H9 (cell line): ENCODE measurements around the gene MID1. TPM values are rescaled to one million over a fixed set of nuclear protein-coding genes. Genes with fewer than 3 reads are reported as not detected.
A peak's percentile ranks its signal among the peaks of the same experiment; 100 is the strongest.

Experiments
- DNase-seq: peaks from one replicate; pipeline ENCODE4 v3.0.0-alpha.2; 2017
- H2AFZ ChIP-seq: one replicate; pipeline ENCODE4 v1.6.1; 2013; ENCODE audit warnings: mild to moderate bottlenecking, low read length, control low read depth, moderate library complexity
- H2AK5ac ChIP-seq: 2 replicates; pipeline ENCODE4 v1.6.1; 2013; ENCODE audit warnings: low read length, control low read depth, mixed read lengths; ENCODE audit not compliant: insufficient read length
- H2BK120ac ChIP-seq: one replicate; pipeline ENCODE4 v1.6.1; 2013; ENCODE audit warnings: low read depth, mild to moderate bottlenecking, low read length, control low read depth, inconsistent platforms; ENCODE audit not compliant: poor library complexity, severe bottlenecking
- H2BK12ac ChIP-seq: 2 replicates; pipeline ENCODE4 v1.6.1; 2013; ENCODE audit warnings: low read length, control low read depth, mixed read lengths, low read depth; ENCODE audit not compliant: insufficient read length
- H2BK15ac ChIP-seq: 2 replicates; pipeline ENCODE4 v1.6.1; 2013; ENCODE audit warnings: low read depth, low read length, control low read depth
- H2BK20ac ChIP-seq: one replicate; pipeline ENCODE4 v1.6.1; 2013; ENCODE audit warnings: low read depth, mild to moderate bottlenecking, low read length, control low read depth, inconsistent platforms; ENCODE audit not compliant: poor library complexity, severe bottlenecking
- H2BK5ac ChIP-seq: 2 replicates; pipeline ENCODE4 v1.6.1; 2013; ENCODE audit warnings: low read length, control low read depth, mixed read lengths; ENCODE audit not compliant: insufficient read length
- H3K14ac ChIP-seq: 2 replicates; pipeline ENCODE4 v1.6.1; 2013; ENCODE audit warnings: low read length, control low read depth; ENCODE audit not compliant: insufficient read depth
- H3K18ac ChIP-seq: 2 replicates; pipeline ENCODE4 v1.6.1; 2013; ENCODE audit warnings: low read depth, mild to moderate bottlenecking, mixed read lengths, low read length, control low read depth; ENCODE audit not compliant: insufficient read length
- H3K23ac ChIP-seq: 2 replicates; pipeline ENCODE4 v1.6.1; 2013; ENCODE audit warnings: low read length, control low read depth, mixed read lengths, low read depth; ENCODE audit not compliant: insufficient read length
- H3K23me2 ChIP-seq: 2 replicates; pipeline ENCODE4 v1.6.1; 2013; ENCODE audit warnings: low read depth, mild to moderate bottlenecking, mixed read lengths, low read length, control low read depth; ENCODE audit not compliant: insufficient read length, poor library complexity, severe bottlenecking
- H3K27ac ChIP-seq: 2 replicates; pipeline ENCODE4 v1.5.1; 2013; ENCODE audit warnings: low read length, control low read depth, mixed read lengths, low read depth; ENCODE audit not compliant: insufficient read length
- H3K27me3 ChIP-seq: 2 replicates; pipeline ENCODE4 v1.6.1; 2013; ENCODE audit warnings: low read length, control low read depth, inconsistent platforms; ENCODE audit not compliant: insufficient read depth
- H3K4ac ChIP-seq: 2 replicates; pipeline ENCODE4 v1.6.1; 2013; ENCODE audit warnings: low read depth, mild to moderate bottlenecking, control low read depth, inconsistent platforms, low read length, moderate library complexity
- H3K4me1 ChIP-seq: 2 replicates; pipeline ENCODE4 v1.6.1; 2013; ENCODE audit warnings: low read length, control low read depth, inconsistent platforms; ENCODE audit not compliant: insufficient read depth
- H3K4me2 ChIP-seq: 2 replicates; pipeline ENCODE4 v1.6.1; 2013; ENCODE audit warnings: low read length, control low read depth, mixed read lengths; ENCODE audit not compliant: insufficient read length, insufficient read depth
- H3K56ac ChIP-seq: 2 replicates; pipeline ENCODE4 v1.6.1; 2013; ENCODE audit warnings: low read depth, mild to moderate bottlenecking, mixed read lengths, low read length, control low read depth; ENCODE audit not compliant: insufficient read length
- H3K79me1 ChIP-seq: 2 replicates; pipeline ENCODE4 v1.6.1; 2013; ENCODE audit warnings: low read depth, mild to moderate bottlenecking, moderate library complexity, low read length, control low read depth, inconsistent platforms; ENCODE audit not compliant: insufficient read depth, poor library complexity, severe bottlenecking
- H3K79me2 ChIP-seq: 2 replicates; pipeline ENCODE4 v1.6.1; 2013; ENCODE audit warnings: low read length, control low read depth, inconsistent platforms; ENCODE audit not compliant: insufficient read depth
- H3K9ac ChIP-seq: 2 replicates; pipeline ENCODE4 v1.6.1; 2013; ENCODE audit warnings: low read length, control low read depth, mixed read lengths; ENCODE audit not compliant: insufficient read length; ENCODE audit errors: extremely low read depth
- H3K9me3 ChIP-seq: one replicate; pipeline ENCODE4 v1.6.1; 2013; ENCODE audit warnings: low read depth, low read length, inconsistent platforms; ENCODE audit not compliant: control insufficient read depth
- H3T11ph ChIP-seq: one replicate; pipeline ENCODE4 v1.6.1; 2013; ENCODE audit warnings: mild to moderate bottlenecking, low read length, control low read depth, inconsistent platforms
- H4K20me1 ChIP-seq: one replicate; pipeline ENCODE4 v1.6.1; 2013; ENCODE audit not compliant: control insufficient read depth, insufficient read length, insufficient read depth
- H4K5ac ChIP-seq: 2 replicates; pipeline ENCODE4 v1.6.1; 2013; ENCODE audit warnings: low read depth, mild to moderate bottlenecking, mixed read lengths, low read length, control low read depth; ENCODE audit not compliant: insufficient read length
- H4K8ac ChIP-seq: replicated peaks from 2 replicates; pipeline ENCODE4 v1.6.1; 2013; ENCODE audit warnings: low read length, control low read depth, mixed read lengths, low read depth; ENCODE audit not compliant: insufficient read length
- H4K91ac ChIP-seq: 2 replicates; pipeline ENCODE4 v1.6.1; 2013; ENCODE audit warnings: low read depth, mild to moderate bottlenecking, moderate library complexity, mixed read lengths, low read length, control low read depth; ENCODE audit not compliant: insufficient read length
- H3K27ac Mint-ChIP-seq, 3 experiments: 2 replicates in 2 of 3; 3 replicates in 1 of 3; pipeline ENCODE4 v1.8.0; 2020 to 2021; ENCODE audit warnings: mixed read lengths in 3 of 3, mild to moderate bottlenecking in 1 of 3, moderate library complexity in 1 of 3
- H3K27me3 Mint-ChIP-seq: 2 replicates; pipeline ENCODE4 v1.8.0; 2021; ENCODE audit warnings: low read depth, mild to moderate bottlenecking, moderate library complexity, mixed read lengths
- H3K36me3 Mint-ChIP-seq, 3 experiments: 2 replicates in 2 of 3; 3 replicates in 1 of 3; pipeline ENCODE4 v1.8.0; 2020 to 2021; ENCODE audit warnings: low read depth in 3 of 3, mixed read lengths in 3 of 3; ENCODE audit not compliant: insufficient read depth in 1 of 3
- H3K4me1 Mint-ChIP-seq, 2 experiments: 2 replicates each; pipeline ENCODE4 v1.8.0; 2020; ENCODE audit warnings: mixed read lengths in 2 of 2
- H3K4me3 Mint-ChIP-seq, 2 experiments: 2 replicates in 1 of 2; 3 replicates in 1 of 2; pipeline ENCODE4 v1.8.0; 2020 to 2021; ENCODE audit warnings: mild to moderate bottlenecking in 2 of 2, mixed read lengths in 2 of 2, moderate library complexity in 1 of 2
- H3K9me3 Mint-ChIP-seq, 2 experiments: 2 replicates in 1 of 2; 3 replicates in 1 of 2; pipeline ENCODE4 v1.8.0; 2020; ENCODE audit warnings: mild to moderate bottlenecking in 2 of 2, mixed read lengths in 2 of 2, moderate library complexity in 1 of 2
- WGBS: extraction: QIAGEN DNeasy Blood & Tissue Kit; methylation state at CpG from one replicate; pipeline ENCODE4 v1.1.7; 2013; ENCODE audit warnings: missing lambda C conversion rate, low lambda C conversion rate, mixed read lengths; ENCODE audit not compliant: insufficient read length; ENCODE audit errors: extremely low coverage; 5-methylcytosine and 5-hydroxymethylcytosine counted together
- total RNA-seq: library from RNA; stranded (reverse); gene quantifications from 2 replicates; pipeline ENCODE4 v1.2.1, GENCODE V29; 2021
- TF ChIP-seq, protein P1 (sequence below): fragments of 200-600 bp; sonication (generic); conservative IDR thresholded peaks from 3 replicates; pipeline ENCODE4 v1.8.0; 2021; ENCODE audit warnings: antibody characterized with exemption, mild to moderate bottlenecking

The MID1 gene
- total RNA-seq, 1 experiment from 2014 or later: 32.9 TPM

GRCh38 chrX:10636337-10636736, 16.0 kb upstream of the MID1 start:
- Histone ChIP-seq H3K4ac (no peak overlapping the region), H3T11ph (no peak overlapping the region), H3K18ac (no peak overlapping the region), H4K8ac (no peak overlapping the region), H3K27ac (no peak overlapping the region), H2BK15ac (no peak overlapping the region), H2BK20ac (no peak overlapping the region), H3K56ac (no peak overlapping the region), H3K79me1 (no peaks in the 10 kb centered on the region), H3K27me3 (no peaks in the 10 kb centered on the region), H3K79me2 (no peaks in the 10 kb centered on the region), H2AFZ (no peak overlapping the region), H4K20me1 (no peaks in the 10 kb centered on the region), H2AK5ac (no peak overlapping the region), H2BK12ac (no peak overlapping the region), H3K23me2 (no peaks in the 10 kb centered on the region), H4K5ac (no peak overlapping the region), H3K14ac (no peak overlapping the region), H3K23ac (no peak overlapping the region), H2BK5ac (no peak overlapping the region), H3K4me2 (no peak overlapping the region), H3K4me1 (peaks cover 5% of the 10 kb centered on the region; the same call in 1 of the 2 replicates), H3K9ac (no peak overlapping the region), H2BK120ac (no peak overlapping the region), H4K91ac (no peak overlapping the region), H3K9me3 (peaks cover 5% of the 10 kb centered on the region)
- H3K27ac Mint-ChIP-seq: no peak overlapping the region
- H3K36me3 Mint-ChIP-seq: peaks cover 7 to 23% (median 16%) of the 10 kb centered on the region in 3 experiments; a peak in 6 of 7 replicates
- H3K4me1 Mint-ChIP-seq: peaks cover 15 to 18% of the 10 kb centered on the region in 2 experiments
- no peak overlapping the region for H3K4me3 Mint-ChIP-seq
- TF ChIP-seq, protein P1, sequence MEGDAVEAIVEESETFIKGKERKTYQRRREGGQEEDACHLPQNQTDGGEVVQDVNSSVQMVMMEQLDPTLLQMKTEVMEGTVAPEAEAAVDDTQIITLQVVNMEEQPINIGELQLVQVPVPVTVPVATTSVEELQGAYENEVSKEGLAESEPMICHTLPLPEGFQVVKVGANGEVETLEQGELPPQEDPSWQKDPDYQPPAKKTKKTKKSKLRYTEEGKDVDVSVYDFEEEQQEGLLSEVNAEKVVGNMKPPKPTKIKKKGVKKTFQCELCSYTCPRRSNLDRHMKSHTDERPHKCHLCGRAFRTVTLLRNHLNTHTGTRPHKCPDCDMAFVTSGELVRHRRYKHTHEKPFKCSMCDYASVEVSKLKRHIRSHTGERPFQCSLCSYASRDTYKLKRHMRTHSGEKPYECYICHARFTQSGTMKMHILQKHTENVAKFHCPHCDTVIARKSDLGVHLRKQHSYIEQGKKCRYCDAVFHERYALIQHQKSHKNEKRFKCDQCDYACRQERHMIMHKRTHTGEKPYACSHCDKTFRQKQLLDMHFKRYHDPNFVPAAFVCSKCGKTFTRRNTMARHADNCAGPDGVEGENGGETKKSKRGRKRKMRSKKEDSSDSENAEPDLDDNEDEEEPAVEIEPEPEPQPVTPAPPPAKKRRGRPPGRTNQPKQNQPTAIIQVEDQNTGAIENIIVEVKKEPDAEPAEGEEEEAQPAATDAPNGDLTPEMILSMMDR: peak; percentile 74
- no CpG with 5 or more reads among the region's 3 CpGs for WGBS
- H3K9me3 Mint-ChIP-seq: peaks cover 56 to 60% of the 10 kb centered on the region in 2 experiments
- peaks cover 1% of the 10 kb centered on the region; the same call in 1 of the 2 replicates for H3K27me3 Mint-ChIP-seq
- DNase-seq: peak; percentile 40
